DMS153 (cell line): ENCODE data around the gene AUNIP.
A peak's percentile ranks its signal among the peaks of the same experiment; 100 is the strongest.

ENCODE experiments used
- DNase-seq: peaks from one replicate; lab custom pipeline; 2025; lab: John Stamatoyannopoulos, UW

Gene AUNIP

GRCh38 chr1:25829046-25829445, 30.2 kb downstream of the AUNIP start:
- DNase-seq, result no peak

DNA sequence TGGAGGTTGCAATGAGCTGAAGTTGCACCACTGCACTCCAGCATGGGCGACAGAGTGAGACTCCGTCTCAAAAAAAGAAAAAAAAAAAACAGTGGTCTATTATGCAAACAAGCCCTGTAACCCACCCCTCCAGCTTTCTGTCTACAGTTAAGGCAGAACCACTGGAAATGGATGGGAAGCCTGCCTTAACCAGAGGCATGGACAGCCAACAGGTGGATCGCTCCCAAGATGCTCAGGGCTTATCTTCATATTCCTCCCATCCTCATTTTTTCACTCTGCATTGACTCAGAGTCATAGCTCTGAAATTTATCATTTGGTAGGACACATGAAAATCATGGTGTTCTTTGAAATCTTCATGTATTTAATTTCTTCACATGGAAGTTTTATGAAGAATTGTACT, 30.8 kb downstream of the AUNIP start:
- DNase-seq, result no peak

- no peak for DNase-seq
Measured at GRCh38 chr1:25826571-25826970, 32.7 kb downstream of the AUNIP start.

DNA sequence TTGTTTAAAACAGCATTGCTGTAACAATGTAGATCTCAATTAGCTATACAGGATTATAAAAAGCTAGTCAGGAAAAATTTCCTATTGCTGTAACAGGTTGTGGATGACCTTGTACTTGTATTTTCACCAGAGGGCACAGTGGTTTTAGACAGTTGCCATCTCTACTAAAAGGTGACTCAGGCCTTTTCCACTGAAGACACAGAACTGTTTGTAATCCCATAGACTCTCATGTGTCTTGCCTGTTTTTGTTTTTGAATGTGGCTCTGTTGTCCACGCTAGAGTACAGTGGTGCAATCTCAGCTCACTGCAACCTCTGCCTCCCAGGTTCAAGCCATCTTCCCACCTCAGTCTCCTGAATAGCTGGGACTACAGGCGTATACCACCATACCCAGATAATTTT, 33.7 kb downstream of the AUNIP start:
- no peak for DNase-seq

DNA sequence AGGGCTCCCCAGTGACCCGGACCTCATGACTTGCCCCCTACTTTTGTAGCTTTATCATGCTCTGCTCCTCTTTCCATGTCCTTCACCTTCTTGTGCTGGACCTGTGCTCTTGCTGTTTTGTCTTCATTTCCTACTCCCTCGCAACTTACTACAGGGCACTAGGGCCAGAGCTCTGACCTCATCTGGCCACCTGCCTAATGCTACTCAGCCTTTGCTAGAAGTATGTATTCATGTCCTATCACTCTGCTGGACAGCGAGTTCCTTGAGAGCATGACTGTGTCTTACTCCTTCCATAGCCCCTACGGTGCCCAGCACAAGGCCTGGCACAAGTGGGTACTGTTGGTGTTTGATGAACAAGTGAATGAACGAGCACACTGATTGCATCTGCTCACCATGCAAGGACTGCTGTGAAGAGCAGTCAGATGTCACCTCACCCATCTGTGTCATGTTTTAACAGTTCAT, 37.6 kb downstream of the AUNIP start:
- DNase-seq, result no peak

DNA sequence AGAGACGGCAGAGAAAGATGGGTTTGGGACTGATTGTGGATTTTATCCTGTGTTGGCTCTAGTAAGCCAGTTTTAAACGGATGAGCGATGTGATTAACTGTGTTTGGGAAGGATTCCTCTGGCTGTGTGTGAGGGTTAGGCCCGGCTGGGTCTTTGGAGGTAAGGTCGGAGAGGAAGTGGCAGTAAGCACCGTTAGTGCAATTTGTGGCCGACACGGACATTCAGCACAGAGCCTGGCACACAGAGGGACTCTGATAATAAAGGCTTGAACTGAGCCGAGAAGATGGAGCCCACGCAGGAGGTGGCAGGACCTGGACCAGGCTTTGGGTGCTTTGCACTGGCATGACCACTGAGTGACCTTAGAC, 38.2 kb downstream of the AUNIP start:
- no peak for DNase-seq

- DNase-seq, result peak; percentile 60
Measured at GRCh38 chr1:25820247-25821111, 38.8 kb downstream of the AUNIP start.

DNA sequence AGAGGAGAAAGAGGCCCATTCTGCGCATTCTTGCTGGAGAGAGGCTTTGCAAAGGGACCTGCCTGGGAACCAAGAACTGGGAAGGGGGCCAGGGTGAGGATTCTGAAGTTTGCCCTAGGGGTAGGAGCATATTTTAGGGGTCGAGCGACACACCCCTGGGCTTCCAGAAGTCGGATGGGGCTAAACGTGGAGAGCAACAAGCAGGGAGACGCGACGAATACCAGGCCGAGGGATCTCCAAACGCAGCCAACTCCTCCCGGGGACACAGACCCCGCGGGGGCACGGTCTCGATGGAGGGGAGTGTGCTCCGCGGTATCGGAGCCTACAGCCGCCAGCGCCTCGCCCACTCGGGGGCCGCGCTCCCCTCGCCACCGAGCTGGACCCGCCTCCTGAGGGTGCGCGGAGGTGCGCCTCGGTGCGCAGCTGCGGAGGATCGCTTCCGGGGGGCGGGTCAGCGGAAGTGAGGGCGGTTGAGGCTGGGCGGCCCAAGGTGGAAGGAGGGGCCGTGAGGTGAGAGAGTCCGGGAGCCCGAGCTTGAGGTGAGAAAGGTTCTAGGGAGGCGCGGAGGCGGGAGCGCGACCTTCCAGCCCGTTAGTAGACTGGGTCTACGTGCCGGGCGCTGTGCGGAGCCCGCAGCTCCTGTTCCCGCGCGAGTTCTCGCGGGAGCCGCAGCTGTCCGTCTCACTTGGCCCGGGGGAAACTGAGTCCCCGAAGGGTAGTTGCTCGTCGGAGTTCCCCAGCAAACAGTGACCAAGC, 39.6 kb downstream of the AUNIP start, which contains the start of gene MTFR1L:
Gene MTFR1L (plus strand): TSS at position 464 of the 756 bp plus-strand sequence. CDS start 3,151 bp downstream, outside the sequence.
- DNase-seq, result peak; percentile 86

DNA sequence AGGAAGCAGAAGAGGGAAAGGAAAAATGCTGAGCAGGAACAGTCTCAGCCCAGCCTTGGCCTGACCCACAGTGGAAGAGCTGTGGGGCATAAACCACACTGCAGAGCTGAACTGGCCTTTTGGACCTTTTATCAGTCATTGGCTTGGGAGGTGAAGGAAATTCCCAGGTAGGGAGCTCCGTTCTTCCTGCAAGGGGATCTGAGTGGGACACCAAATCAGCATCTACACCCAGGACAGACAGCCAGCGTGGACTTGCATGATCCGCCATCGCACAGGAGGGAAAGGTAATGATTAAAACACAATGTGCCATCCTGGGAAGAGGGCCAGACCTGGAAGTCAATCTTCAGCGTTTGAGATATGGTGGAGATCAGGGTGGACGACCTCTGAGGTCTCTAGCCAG, 40.7 kb downstream of the AUNIP start:
- DNase-seq, result no peak

- DNase-seq, result no peak
Measured at GRCh38 chr1:25817840-25818501, 41.3 kb downstream of the AUNIP start.

DNA sequence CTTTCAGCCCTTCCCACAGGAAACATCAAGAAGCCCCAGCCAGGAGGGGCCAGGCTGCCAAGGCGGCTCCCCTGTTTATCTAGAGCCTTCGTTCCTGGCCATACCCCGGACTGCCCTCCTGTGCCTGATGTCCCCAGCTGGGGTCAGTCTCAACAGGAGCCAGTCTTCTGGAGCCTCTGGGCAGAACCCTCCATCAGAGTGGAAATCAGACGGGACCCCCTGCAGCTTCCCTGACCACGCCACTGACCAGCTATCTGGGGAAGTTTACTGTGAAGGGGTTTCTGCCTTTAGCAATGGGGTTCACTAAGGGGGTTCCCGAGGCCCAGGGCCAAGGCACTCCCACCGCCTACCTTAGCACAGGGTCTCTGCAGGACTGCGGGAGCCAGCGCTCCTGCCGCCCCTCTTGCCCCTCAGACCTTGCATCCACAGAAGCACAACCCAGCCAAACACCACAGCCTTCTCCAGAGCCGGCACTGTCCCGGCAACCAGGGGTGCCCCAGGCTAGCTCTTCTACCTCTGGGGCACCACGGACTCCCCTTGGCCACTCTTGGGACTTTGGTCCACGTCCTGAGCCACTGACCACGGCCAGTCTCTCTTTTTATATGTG, 43.0 kb downstream of the AUNIP start:
- no peak for DNase-seq

DNA sequence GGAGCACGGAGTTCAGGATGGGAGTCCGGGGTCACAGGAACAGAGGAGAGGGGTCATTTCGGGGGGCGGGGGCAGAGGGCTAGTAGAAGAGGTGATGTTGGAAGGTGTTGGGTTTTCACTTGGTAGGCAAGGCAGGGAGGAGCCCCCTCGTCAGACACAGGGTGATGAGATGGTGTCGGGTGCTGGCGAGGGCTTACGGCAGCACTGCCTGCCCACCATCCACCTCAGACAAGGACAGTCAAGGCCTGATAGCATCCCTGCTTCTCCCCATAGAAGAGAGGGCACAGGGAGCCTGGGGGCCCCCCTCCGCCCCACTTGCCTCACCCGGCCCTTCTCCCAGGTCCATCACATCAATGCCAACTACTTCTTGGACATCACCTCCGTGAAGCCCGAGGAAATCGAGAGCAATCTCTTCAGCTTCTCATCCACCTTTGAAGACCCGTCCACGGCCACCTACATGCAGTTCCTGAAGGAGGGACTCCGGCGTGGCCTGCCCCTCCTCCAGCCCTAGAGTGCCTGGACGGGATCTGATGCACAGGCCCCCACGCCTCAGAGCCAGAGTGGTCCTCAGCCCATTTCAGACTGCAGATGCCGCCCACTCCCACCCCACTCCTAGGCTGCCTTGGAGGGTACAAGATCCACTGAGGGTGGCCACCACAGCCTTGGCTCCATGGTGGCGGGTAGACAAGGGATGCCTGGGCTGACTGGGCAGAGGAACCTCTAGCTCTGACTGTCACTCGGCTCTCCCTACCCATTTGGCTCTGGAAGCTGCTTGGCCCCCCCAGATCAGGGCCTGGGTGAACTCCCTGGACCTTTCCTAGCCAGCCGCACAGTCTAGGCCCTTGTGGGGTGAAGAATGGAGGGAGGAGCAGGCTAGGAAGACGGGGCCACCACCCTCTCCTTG, 43.8 kb downstream of the AUNIP start:
- no peak for DNase-seq

DNA sequence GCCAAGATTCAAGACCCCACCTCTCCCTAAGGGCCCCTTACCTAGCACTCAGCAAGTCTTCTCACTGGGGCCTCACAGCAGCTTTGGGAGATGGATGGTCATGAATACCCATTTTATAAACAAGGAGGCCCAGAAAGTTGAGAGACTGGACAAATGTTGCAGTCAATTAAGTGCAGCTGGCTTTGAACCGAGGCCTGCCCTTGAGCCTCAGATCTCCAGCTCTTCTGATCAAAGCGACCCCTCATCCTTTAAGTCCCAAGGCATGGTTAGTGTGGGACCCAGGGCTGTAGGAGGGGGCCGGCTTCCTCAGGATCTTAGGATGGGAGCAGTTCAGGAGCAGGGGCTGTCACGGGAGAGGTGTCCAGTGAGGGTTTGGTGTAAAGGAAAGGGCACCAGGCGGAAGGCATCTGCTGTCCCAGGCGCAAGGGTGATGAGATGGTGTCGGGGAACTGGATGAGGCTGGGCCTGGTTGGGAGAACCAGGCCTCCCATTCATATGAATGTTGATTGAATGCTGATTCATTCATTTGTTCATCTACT, 44.6 kb downstream of the AUNIP start:
- DNase-seq, result no peak

GRCh38 chr1:25813734-25814471, 45.4 kb downstream of the AUNIP start:
- no peak for DNase-seq

DNA sequence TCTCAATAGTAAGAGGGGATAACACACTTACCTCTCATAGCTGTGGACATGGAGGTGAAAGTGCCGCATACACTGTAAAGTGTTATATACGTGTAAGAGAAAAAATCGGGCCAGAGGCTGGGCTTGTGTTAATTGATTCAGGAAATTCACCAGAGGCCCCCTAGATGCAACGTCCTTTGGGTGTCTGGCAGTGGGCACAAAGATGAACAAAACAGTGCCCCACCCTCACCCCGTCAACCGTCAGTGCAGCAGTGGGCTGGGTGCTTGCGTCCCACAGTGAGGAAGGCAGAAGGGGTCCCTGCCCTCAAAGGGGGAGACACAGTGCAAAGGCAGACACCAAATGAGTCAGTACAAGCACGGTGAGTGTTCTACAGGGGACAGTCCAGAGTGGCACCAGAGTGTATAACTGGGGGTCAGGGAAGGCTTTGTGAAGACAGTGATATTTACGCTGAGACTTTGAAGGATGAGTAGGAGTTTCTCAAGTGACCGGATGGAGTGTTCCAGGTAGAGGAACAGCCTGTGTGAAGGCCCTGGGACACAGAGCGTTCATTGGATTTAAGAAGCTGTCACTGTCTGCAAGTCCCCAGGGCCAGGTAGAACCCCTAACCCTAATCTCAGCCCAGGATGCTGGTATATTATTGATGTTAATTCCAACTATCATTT, 46.1 kb downstream of the AUNIP start:
- DNase-seq, result no peak

DNA sequence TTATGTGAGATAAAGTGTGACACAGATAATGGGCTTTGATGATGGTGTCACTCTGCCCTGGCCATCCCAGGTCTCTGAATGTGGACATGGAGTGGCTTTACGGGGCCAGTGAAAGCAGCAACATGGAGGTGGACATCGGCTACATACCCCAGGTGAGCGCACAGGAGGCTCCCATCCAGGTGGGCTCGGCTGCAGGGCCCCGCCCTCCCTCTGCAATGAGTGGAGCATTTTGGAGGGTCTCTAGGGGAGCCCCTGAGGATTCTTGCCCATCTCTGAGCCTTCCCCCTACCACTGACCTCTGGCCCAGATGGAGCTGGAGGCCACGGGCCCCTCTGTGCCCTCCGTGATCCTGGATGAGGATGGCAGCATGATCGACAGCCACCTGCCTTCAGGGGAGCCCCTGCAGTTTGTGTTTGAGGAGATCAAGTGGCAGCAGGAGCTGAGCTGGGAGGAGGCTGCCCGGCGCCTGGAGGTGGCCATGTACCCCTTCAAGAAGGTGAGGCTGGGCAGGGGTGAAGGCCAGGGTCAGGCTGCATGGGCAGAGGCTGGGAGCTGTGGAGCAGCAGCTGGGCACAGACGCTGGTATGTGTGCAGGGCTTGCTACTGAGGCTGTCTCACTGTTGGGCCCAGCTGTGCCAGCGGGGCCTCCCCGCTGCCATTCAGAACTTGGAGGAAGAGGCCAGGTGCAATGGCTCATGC, 47.7 kb downstream of the AUNIP start:
- DNase-seq, result no peak

DNA sequence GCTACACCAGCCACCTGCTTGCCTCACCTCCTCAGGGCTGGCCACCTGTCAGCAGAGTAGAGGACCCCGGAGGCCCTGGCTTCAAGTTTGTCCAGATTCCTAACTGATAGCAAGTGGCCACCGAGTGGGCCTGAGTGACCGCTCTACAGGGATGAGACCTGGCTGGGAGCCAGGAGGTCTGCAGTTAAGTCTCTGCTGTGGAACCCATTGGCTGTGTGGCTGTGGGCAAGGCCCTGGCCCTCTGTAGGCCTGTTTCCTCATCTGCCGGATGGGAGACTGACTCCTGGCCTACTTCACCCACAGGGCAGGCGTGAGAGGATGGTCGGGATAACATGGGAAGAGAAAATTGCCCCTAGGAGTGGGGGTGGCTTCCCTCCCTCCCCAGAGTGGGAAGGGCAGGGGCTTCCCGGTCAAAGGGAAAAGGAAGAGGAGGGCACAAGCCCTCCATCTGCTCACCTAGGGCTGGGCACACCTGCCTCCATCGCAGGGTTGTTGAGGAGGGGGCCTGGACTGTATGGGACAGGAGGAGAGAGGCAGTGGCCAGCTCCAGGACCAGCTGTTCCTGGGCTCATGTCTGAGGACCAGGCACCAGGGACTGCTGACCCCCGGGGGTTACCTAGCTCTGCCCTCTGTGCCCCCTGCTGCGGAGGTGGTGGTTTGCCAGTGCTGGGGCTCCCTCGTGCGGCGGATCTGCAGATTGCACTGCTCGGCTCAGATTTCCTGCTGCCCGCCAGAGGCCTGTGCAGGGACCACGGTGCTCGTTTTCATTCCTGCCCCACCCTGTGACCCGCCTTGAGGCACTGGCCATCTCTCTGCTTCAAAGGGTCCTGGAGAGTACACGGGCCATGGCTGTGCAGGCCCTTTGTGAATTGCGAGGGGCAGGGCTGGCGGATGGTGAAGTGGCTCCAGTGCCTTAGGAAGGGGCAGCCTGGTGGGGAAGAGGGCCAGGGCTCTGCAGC, 48.6 kb downstream of the AUNIP start:
- peak; percentile 26 for DNase-seq

- DNase-seq, result no peak
Measured at GRCh38 chr1:25809929-25810328, 49.3 kb downstream of the AUNIP start.
